ENCODE results near the gene PTPRM.

PTPRM gene

DNA sequence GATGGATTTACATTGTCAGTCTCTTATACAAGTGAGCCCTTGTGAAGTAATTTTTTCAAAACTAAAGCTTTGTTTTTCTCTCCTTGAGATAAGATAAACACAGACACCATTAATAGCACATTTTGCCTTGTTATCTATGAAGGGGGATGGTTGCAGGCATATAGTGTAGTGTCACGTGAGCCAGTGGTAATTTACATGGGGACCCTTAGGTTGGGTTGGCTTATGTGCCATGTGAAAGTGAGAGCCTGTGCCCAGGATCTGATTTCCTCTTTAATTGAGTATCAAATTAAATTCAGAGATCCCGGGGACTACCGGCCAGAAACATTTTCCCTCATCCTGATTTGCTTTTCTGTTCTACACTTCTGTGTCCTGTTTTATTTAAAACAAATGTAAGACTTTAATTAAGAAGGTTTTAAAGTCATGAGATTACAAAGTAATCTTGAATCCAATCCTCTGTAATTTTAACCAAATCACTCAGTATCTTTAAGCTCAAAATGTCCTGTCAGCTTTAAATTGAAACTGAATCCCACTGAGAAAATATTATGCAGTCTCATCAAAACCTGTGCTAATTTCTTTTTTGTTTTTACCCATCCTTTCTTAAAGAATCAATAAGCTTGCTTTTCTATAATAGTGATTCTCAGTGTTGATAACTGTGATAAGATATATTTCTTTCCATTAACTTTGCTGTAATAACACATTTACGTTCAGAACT lies 63.8 kb downstream of the PTPRM start:
- no peak for DNase-seq

DNA sequence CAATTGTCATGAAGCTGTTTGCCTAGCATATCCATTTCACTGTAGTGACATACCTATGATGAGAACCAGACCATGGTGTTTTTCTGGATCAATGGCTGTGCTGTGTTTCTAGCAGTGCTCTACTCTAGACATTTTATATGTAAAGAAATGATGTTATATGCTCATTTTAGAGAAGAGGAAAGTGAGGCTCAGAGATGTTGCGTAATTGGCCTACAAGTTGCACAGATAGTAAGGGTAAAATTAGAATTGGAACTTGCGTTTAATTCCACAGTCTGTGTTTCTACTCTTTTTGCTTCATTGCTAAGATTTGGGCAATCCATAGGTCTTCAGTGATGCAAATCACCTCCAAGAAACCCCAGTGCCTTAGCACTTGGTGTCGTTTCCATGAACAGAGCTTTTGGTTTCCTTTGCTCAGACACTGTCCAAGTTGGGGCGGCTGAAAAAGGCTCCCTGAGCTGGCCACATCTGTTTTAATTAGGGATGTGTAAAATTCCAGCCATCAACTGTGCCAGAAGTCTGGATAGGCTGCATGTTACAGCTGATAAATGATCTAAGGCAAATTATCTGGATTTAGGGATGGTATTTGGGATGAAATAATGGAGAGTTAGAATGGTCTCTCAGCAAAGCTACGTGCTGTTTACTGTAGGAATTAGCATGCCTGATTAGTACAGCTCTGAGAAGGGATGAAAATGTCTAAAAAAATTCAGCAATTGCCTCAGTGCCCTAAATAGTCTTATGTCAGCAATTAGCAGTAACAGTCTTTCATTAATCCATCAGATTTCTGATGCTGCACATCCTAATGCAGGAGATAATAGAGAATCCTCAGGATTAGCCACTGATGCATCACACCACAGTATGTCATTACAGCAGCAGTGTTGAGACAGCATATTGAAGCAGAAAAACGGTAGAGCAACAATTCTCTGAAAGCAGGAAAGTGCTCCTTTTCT lies 65.3 kb downstream of the PTPRM start:
- DNase-seq: no peak

DNA sequence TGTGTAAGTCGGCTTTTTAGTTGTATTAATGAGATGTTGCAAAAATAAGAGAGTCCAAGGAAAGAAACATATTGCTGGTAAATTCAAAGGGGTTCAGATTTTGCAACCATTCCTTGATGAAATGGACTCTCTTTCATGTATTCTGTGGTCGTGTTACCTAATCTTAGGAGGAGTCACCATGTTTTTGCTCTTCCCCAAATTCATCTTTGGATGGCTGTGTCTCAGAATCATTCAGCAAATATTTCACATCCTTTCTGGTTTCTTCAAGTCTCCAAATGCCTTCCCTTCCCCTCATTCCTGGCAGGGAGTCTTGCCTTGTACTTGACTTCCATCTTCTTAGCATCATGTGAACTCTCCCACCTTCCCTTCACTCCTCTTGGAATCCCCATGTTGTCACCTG lies 66.1 kb downstream of the PTPRM start:
- DNase-seq: no peak

GRCh38 chr18:7635948-7636347 lies 68.8 kb downstream of the PTPRM start:
- no peak for DNase-seq

- DNase-seq: no peak
These were observed 70.2 kb downstream of the PTPRM start for GRCh38 chr18:7637269-7637668.

- no peak for DNase-seq
These were observed 71.2 kb downstream of the PTPRM start for GRCh38 chr18:7638321-7638720.

DNA sequence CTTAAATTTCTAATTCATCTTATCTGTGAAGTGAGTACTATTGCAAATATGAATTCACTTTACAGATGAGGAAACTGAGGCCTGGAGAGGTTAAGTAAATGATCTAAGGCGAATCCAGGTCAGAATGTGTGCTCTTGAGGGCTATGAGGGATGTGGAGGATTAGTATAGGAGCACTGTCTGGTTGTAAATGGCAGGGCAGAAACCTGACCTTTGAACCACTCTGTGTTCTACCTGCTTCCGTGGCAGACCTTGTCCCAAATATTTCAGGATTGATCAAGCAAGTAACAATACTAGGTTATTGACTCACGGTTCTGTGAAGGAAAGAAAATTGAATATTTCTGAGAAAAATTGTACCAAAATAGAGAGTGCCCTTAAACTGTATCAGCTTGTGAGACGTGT lies 74.7 kb downstream of the PTPRM start:
- DNase-seq: no peak

- no peak for DNase-seq
These were observed 75.3 kb downstream of the PTPRM start for GRCh38 chr18:7642331-7642890.

DNA sequence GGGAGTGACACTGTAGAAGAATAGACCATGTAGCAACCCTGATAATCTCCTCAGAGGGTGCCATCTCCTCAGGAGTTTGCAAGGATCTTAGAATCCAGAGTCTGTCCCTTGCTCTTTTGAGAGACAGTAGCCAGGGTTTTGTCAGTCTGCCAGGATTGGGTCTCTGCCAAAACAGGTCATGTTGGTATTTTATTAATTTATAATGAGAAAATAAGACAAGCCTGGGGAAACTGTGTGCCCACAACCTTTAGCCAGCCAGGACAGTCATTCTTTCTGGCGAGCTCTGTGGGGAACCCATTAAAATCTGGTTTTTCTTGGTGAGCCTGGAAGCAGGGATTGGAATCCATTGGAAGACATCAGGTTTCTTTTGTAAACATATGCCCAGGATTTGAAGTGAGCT lies 78.6 kb downstream of the PTPRM start:
- no peak for DNase-seq

GRCh38 chr18:7646174-7646886 lies 79.2 kb downstream of the PTPRM start:
- DNase-seq: no peak

GRCh38 chr18:7647500-7647899 lies 80.4 kb downstream of the PTPRM start:
- no peak for DNase-seq

DNA sequence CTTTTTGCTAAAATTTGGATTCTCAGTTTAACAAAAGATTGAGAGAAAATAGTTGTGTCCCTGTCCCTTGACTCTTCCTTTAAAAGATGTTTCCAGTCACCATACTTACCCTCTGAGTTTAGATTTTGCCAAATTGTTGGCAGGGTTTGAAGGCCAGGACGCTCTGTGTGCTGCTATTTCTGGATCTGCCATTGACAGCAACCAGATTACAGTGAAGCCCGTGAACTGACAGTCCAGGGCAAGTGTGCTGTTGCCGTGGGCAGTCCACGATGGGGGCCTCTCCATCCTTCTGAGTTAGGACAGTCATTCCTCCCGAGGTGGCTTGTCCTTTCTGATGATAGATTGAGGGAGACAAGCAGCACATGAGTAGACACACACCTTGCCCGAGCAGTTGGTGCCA lies 89.9 kb downstream of the PTPRM start:
- no peak for DNase-seq

- DNase-seq: no peak
These were observed 90.8 kb downstream of the PTPRM start for GRCh38 chr18:7657937-7658336.

DNA sequence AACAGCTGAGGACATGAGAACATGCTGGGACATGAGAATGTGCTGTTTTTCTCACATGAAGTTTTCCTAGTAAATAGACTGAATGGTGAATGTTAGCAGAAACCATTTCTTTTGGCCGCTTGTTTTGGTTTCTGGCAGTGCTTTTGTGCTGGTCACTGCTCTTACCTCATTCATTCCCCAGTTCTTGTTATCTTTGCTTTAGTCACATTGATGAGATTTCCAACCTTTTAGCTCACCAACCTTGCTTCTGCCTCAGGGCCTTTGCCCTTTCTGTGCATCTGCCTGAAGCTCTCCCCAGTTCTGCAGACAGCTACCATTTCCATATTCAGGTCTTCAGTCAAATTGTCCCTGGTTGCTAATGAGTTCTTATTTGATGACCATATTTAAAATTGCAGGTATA lies 91.6 kb downstream of the PTPRM start:
- DNase-seq: no peak

DNA sequence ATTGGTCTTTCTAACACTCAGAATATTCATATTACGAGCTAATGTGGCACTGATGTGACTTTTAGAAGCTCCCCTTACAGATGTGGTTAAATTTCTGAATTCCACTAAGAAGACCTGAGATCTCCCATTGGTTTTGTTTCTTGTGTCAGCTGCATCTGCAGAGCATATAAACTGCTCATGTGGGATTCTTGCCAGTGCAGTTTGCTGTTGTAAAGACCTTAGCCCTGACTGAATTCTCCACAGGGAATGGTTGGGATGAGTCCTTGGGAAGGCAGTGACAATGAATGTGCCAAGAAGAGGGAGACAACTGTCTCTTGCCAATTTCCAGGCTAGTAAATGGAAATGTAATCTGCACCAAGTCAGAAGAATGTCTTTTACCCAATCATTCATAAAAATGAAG lies 94.1 kb downstream of the PTPRM start:
- no peak for DNase-seq

- no peak for DNase-seq
These were observed 95.8 kb downstream of the PTPRM start for GRCh38 chr18:7662866-7663265.

DNA sequence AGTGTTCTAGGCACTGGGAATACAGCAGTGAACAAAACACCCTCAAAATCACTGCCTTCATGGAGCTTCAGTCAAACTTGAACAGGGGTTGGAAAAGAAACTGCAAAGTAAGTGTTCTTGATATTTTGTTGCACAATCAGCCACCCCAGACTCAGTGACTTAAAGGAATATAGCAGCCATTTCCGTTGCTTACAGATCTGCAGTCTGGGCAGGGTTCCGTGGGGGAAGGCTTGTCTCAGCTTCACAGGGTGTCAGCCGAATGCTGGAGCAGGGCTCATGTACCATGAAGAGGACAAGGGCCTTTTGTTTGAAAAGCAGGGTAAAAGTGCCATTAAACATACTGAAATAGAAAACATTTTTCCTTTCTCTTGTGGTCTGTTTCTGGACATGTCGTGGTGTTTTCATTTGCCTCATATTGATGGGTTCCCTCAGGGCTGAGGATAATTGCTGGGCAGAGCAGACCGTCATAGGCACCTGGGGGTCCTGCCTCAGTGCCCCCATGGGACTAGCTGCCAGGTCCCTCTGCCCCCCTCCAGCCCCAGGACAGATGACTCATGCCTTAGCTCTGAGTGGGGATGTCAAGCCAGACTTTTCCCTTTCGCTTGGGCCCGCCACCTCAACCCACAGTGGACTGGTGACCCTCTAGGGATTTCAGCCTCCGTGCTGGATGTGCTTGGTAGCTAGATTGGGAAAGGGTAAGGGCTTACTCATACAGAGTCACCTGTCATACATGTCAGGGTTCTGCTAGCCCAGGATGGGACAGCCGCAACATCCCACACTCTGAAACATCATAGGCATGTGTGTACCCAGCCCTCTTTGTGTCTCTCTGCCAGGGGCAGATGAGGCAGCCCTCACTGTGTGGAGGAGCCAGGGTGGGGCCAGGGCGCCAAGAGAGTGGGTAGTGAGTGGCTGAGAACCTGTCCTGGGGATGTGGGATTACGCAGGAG lies 96.5 kb downstream of the PTPRM start:
- DNase-seq: no peak

DNA sequence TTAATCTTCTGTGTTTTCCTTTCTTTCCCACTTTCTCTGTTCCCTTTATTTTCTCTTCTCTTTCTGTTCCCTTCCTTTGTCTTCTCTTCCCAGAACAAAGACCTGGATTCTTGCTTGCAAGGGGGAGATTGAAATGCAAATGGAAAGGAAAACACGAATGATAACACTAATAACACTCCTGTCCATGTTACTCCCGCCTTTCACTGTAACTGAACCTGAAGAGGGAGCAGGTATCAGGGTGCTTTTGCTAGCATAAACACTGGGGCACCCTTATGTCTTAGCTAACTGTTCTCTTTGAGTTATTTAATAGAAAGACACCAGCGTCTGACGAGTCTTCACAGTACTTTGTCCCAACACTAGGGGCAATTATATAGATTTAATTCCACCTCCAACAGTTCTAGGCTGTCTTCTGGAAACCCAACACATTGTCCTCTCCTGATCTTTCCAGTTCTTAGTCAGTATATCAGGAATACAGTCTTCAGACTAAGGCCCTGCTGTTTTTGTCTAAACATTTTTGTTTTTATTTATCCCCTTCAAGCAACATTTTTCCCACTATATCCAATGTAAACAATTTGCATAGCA lies 99.2 kb downstream of the PTPRM start:
- no peak for DNase-seq

DNA sequence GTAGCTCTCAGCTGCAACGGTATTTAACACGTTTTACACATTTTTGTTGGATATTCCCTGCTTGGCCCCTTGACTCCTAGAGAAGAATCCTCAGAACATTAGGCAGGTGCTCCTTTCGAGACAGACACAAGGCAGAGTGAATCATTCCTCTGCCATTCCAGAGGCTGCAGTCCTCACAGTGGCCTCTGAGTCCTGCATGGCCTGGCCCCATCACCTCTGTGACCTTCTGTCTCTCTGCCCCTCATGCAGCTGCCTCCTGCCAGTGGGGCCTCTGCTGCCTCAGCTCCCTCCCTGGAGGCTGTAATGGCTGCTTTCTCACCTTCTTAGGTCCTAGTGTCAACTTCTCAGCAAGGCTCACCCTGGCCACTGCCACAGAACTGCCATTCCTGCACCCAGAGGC lies 101.3 kb downstream of the PTPRM start:
- no peak for DNase-seq

GRCh38 chr18:7669361-7669760 lies 102.2 kb downstream of the PTPRM start:
- DNase-seq: no peak

DNA sequence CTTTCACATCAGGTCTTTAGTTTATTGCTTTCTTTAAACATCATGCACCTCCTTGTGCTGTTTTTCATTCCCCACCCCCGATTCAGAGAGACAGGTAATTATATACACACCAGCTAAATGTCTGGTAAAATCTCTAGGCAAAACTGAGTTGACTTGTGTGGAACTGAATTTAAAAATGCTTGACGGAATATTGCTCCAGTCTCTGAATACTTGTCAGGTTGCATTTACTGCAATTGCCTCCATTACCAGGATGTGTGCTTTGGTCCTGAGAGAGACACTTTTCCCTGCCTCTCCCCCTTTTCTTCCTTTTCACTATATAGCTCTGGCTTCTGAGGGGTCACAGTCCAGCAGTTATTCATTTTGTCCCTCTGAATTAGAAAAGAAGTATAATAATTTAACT lies 104.0 kb downstream of the PTPRM start:
- DNase-seq: no peak

All from SHP77 treated with DMSO at 0.1 percent for 48 hours (cell line).